Cortex of kidney (tissue), 1 donor: ENCODE data around the gene PKN3.

Experiments used
- DNase-seq: peaks from one replicate; lab custom pipeline; 2025; lab: John Stamatoyannopoulos, UW

Gene PKN3

GRCh38 chr9:128742401-128742800 is 40.1 kb downstream of the PKN3 start:
- no peak for DNase-seq

- DNase-seq: no peak
These were observed 41.1 kb downstream of the PKN3 start for GRCh38 chr9:128743421-128743820.

DNA sequence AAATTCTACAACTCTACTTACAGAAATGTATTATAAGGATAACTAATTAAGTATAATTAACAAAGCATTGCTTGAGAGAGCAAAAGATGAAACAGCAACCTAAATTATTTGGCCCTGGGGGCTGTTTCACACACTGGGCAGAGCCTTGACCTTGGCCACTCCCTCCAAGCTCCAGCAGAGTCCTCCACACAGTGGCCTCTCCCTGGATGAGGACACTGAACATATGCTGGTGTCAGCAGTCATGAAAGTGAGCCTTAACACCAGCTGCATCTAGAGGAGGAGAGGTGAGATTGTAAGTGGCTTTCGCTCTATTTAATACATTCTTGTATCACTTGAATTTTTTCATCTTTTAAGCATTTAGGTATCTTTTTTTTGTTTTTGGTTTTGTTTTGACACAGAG is 44.9 kb downstream of the PKN3 start:
- no peak for DNase-seq

- no peak for DNase-seq
These were observed 48.8 kb downstream of the PKN3 start for GRCh38 chr9:128750926-128751595.

DNA sequence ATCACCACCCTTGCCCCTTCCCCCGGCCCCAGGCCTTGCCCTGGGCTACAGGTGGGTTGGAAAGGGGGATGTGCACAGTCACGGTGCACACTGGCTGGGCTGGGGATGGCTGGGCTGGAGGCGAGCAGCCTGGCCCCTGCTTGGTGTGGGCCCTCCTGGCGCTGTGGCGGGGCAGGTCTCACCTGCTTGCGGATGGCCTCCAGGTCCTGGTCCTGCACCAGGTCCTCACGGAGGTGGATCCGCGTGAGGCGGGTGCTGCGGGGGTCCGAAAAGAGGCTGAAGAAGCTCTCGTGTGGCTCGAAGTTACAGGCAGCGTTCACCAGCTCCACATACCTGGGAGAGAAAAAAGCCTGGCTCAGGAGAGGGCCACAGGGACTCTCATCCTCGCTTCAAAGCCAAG is 51.3 kb downstream of the PKN3 start:
- DNase-seq: no peak

- no peak for DNase-seq
These were observed 55.3 kb downstream of the PKN3 start for GRCh38 chr9:128757602-128758001.

GRCh38 chr9:128762671-128763449 is 60.6 kb downstream of the PKN3 start:
- no peak for DNase-seq

GRCh38 chr9:128764361-128764760 is 62.1 kb downstream of the PKN3 start:
- DNase-seq: no peak

- DNase-seq: no peak
These were observed 63.2 kb downstream of the PKN3 start for GRCh38 chr9:128765499-128765898.

DNA sequence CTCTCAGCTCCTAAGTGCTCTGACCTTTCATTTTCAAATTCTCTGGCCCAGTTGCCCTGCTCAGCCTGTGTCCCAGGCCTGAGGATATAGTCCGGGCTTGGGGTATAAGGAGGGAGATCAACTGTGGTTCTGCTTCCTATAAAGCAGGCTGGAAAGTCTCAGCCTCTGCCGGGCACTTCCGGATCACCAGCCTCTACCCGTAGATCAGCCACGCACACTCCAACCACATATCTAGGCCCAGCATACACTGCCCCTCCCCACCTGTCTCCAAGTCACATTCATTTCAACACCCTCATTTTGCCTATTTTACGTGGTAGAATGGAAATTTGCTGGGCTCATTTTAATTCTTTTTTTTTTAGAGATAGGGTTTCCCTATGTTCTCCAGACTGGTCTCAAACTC is 66.3 kb downstream of the PKN3 start:
- no peak for DNase-seq
